ENCODE measurements around the gene SLC9C2. TPM values are rescaled to one million over a fixed set of nuclear protein-coding genes. Genes with fewer than 3 reads are reported as not detected.

SLC9C2 gene
- total RNA-seq, 1 experiment from 2014 or later, result not detected

DNA sequence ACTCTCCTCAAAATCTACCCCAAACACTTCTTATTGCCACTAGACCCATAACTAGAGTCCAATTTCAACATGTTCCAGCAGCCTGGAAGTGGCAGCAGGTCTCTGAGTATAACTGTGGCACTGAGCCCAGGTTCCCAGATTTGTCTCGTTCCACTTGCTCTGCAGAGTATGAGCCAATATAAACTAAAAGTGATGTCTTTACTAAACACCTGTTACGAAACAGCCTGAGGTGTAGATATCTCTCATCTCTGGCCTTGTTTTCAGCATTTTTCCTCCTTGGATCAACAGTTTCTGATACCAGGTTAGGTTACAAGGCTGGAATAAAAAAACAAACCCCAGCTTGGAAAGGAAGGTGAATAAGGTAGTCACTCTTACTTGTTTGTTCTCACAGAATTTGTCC is 150.9 kb downstream of the SLC9C2 start:
- H3K27ac ChIP-seq (ENCODE audit: low read length), result no peak overlapping the region
- no peaks in the 10 kb centered on the region for H3K79me2 ChIP-seq (ENCODE audit: low read length)
- no peaks in the 10 kb centered on the region for H3F3A ChIP-seq (ENCODE audit: low read length, unreplicated experiment)
- DNase-seq (peak; percentile 74), ATAC-seq (peak; percentile 24; the same call in 1 of the 2 replicates)
- no peaks in the 10 kb centered on the region for H3K27me3 ChIP-seq (ENCODE audit: low read length)
- H2AFZ ChIP-seq (ENCODE audit: low read length), result no peak overlapping the region
- no peak overlapping the region for H3K4me3 ChIP-seq (ENCODE audit: low read length)
- intact Hi-C loops (cut with micrococcal nuclease), result no loop called here
- H3K4me2 ChIP-seq (ENCODE audit: low read length), result no peak overlapping the region
- BruUV-seq (replicated peaks), result no TSS peak
- POLR2A ChIA-PET (ENCODE audit: unreplicated experiment), result no interaction called here
- no peaks in the 10 kb centered on the region for H4K20me1 ChIP-seq (ENCODE audit: low read length)
- peaks cover 9% of the 10 kb centered on the region for H3K9me3 ChIP-seq (ENCODE audit: low read length)
- H3K4me1 ChIP-seq (ENCODE audit: insufficient read depth, low read length), result 0 out of 2 replicates have a peak, but pooled peaks cover 6% of the 10 kb centered on the region
- 0 out of 2 replicates have a peak, but pooled peaks cover 6% of the 10 kb centered on the region for H3K36me3 ChIP-seq (ENCODE audit: low read depth, low read length)
- CTCF ChIA-PET, result no interaction called here
- TF ChIP-seq EZH2phosphoT487 (IDR thresholded peaks at IDR 0.05; ENCODE audit: borderline replicate concordance, low read length) (no peak), EZH2 (IDR thresholded peaks at IDR 0.05; ENCODE audit: low read length, unreplicated experiment) (no peak)
- TF ChIP-seq, protein P1, sequence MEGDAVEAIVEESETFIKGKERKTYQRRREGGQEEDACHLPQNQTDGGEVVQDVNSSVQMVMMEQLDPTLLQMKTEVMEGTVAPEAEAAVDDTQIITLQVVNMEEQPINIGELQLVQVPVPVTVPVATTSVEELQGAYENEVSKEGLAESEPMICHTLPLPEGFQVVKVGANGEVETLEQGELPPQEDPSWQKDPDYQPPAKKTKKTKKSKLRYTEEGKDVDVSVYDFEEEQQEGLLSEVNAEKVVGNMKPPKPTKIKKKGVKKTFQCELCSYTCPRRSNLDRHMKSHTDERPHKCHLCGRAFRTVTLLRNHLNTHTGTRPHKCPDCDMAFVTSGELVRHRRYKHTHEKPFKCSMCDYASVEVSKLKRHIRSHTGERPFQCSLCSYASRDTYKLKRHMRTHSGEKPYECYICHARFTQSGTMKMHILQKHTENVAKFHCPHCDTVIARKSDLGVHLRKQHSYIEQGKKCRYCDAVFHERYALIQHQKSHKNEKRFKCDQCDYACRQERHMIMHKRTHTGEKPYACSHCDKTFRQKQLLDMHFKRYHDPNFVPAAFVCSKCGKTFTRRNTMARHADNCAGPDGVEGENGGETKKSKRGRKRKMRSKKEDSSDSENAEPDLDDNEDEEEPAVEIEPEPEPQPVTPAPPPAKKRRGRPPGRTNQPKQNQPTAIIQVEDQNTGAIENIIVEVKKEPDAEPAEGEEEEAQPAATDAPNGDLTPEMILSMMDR (conservative IDR thresholded peaks at IDR 0.05; ENCODE audit: low read depth, low read length), result no peak
- no peak overlapping the region for H3K9ac ChIP-seq (ENCODE audit: low read length)
- H3K9me2 ChIP-seq (replicated peaks; ENCODE audit: low read length), result no peaks in the 10 kb centered on the region

Other genes starting within 250 kb of the SLC9C2 start
- gene PRDX6, start 125.7 kb downstream of the SLC9C2 start, total RNA-seq (2014; rRNA removed), result 649 and 829 TPM in 2 replicates
- not detected in 2 replicates for gene TEX50, start 32.3 kb upstream of the SLC9C2 start, total RNA-seq (2014; rRNA removed)
- not detected in 2 replicates for gene ANKRD45, start 66.8 kb upstream of the SLC9C2 start, total RNA-seq (2014; rRNA removed)
- gene KLHL20, start 111.9 kb upstream of the SLC9C2 start, total RNA-seq (2014; rRNA removed), result 46.2 and 46.4 TPM in 2 replicates
- 71.8 and 77.3 TPM in 2 replicates for gene DARS2, start 221.6 kb upstream of the SLC9C2 start, total RNA-seq (2014; rRNA removed)
- gene CENPL, start 221.8 kb upstream of the SLC9C2 start, total RNA-seq (2014; rRNA removed), result 92.8 and 108 TPM in 2 replicates